Measurements from ENCODE around the gene ERBIN. TPM values are rescaled to one million over a fixed set of nuclear protein-coding genes. Genes with fewer than 3 reads are reported as not detected.

ERBIN gene
- total and polyA plus RNA-seq, 2 experiments from 2014 or later, result 15.6 to 26.4 TPM

GRCh38 chr5:66002415-66002814 is 76.0 kb downstream of the ERBIN start:
- peaks cover 24% of the 10 kb centered on the region for H3K4me1 ChIP-seq (ENCODE audit: insufficient read depth)
- Mint-ChIP-seq H3K4me3 (no peak overlapping the region), H3K4me1 (peaks cover 13% of the 10 kb centered on the region; the same call in 2 of the 3 replicates), H3K36me3 (ENCODE audit: low read depth) (peaks cover 33% of the 10 kb centered on the region), H3K27ac (no peak overlapping the region), H3K9me3 (no peaks in the 10 kb centered on the region), H3K27me3 (ENCODE audit: insufficient read depth, low read depth, poor library complexity) (no peaks in the 10 kb centered on the region)
- no peak overlapping the region for H2AFZ ChIP-seq
- H3K36me3 ChIP-seq (ENCODE audit: insufficient read depth), result no peaks in the 10 kb centered on the region
- no peaks in the 10 kb centered on the region for H3K27me3 ChIP-seq (ENCODE audit: insufficient read depth)
- TF ChIP-seq, protein P1, sequence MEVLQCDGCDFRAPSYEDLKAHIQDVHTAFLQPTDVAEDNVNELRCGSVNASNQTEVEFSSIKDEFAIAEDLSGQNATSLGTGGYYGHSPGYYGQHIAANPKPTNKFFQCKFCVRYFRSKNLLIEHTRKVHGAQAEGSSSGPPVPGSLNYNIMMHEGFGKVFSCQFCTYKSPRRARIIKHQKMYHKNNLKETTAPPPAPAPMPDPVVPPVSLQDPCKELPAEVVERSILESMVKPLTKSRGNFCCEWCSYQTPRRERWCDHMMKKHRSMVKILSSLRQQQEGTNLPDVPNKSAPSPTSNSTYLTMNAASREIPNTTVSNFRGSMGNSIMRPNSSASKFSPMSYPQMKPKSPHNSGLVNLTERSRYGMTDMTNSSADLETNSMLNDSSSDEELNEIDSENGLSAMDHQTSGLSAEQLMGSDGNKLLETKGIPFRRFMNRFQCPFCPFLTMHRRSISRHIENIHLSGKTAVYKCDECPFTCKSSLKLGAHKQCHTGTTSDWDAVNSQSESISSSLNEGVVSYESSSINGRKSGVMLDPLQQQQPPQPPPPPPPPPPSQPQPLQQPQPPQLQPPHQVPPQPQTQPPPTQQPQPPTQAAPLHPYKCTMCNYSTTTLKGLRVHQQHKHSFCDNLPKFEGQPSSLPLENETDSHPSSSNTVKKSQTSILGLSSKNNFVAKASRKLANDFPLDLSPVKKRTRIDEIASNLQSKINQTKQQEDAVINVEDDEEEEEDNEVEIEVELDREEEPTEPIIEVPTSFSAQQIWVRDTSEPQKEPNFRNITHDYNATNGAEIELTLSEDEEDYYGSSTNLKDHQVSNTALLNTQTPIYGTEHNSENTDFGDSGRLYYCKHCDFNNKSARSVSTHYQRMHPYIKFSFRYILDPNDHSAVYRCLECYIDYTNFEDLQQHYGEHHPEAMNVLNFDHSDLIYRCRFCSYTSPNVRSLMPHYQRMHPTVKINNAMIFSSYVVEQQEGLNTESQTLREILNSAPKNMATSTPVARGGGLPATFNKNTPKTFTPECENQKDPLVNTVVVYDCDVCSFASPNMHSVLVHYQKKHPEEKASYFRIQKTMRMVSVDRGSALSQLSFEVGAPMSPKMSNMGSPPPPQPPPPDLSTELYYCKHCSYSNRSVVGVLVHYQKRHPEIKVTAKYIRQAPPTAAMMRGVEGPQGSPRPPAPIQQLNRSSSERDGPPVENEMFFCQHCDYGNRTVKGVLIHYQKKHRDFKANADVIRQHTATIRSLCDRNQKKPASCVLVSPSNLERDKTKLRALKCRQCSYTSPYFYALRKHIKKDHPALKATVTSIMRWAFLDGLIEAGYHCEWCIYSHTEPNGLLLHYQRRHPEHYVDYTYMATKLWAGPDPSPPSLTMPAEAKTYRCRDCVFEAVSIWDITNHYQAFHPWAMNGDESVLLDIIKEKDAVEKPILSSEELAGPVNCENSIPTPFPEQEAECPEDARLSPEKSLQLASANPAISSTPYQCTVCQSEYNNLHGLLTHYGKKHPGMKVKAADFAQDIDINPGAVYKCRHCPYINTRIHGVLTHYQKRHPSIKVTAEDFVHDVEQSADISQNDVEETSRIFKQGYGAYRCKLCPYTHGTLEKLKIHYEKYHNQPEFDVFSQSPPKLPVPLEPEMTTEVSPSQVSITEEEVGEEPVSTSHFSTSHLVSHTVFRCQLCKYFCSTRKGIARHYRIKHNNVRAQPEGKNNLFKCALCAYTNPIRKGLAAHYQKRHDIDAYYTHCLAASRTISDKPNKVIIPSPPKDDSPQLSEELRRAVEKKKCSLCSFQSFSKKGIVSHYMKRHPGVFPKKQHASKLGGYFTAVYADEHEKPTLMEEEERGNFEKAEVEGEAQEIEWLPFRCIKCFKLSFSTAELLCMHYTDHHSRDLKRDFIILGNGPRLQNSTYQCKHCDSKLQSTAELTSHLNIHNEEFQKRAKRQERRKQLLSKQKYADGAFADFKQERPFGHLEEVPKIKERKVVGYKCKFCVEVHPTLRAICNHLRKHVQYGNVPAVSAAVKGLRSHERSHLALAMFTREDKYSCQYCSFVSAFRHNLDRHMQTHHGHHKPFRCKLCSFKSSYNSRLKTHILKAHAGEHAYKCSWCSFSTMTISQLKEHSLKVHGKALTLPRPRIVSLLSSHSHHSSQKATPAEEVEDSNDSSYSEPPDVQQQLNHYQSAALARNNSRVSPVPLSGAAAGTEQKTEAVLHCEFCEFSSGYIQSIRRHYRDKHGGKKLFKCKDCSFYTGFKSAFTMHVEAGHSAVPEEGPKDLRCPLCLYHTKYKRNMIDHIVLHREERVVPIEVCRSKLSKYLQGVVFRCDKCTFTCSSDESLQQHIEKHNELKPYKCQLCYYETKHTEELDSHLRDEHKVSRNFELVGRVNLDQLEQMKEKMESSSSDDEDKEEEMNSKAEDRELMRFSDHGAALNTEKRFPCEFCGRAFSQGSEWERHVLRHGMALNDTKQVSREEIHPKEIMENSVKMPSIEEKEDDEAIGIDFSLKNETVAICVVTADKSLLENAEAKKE (CRISPR knock-in tag; IDR thresholded peaks at IDR 0.05), result no peak
- TF ChIP-seq, protein P2, sequence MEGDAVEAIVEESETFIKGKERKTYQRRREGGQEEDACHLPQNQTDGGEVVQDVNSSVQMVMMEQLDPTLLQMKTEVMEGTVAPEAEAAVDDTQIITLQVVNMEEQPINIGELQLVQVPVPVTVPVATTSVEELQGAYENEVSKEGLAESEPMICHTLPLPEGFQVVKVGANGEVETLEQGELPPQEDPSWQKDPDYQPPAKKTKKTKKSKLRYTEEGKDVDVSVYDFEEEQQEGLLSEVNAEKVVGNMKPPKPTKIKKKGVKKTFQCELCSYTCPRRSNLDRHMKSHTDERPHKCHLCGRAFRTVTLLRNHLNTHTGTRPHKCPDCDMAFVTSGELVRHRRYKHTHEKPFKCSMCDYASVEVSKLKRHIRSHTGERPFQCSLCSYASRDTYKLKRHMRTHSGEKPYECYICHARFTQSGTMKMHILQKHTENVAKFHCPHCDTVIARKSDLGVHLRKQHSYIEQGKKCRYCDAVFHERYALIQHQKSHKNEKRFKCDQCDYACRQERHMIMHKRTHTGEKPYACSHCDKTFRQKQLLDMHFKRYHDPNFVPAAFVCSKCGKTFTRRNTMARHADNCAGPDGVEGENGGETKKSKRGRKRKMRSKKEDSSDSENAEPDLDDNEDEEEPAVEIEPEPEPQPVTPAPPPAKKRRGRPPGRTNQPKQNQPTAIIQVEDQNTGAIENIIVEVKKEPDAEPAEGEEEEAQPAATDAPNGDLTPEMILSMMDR (conservative IDR thresholded peaks at IDR 0.05; ENCODE audit: low read depth in 2 of 2), result no peak
- TF ChIP-seq CREB1 (CRISPR knock-in tag; IDR thresholded peaks at IDR 0.05; ENCODE audit: low read depth) (no peak), ZNF114 (CRISPR knock-in tag; IDR thresholded peaks at IDR 0.05) (no peak), NANOG (IDR thresholded peaks at IDR 0.05; ENCODE audit: borderline replicate concordance) (no peak), ETS1 (IDR thresholded peaks at IDR 0.05) (no peak), ZNF331 (CRISPR knock-in tag; IDR thresholded peaks at IDR 0.05; ENCODE audit: low read depth) (no peak), JUNB (IDR thresholded peaks at IDR 0.05; ENCODE audit: unreplicated experiment) (no peak), POLR2AphosphoS5 (IDR thresholded peaks at IDR 0.05; ENCODE audit: low read depth) (no peak), STAT1 (IDR thresholded peaks at IDR 0.05; ENCODE audit: unreplicated experiment) (no peak), EZH2 (IDR thresholded peaks at IDR 0.05; ENCODE audit: low read depth, unreplicated experiment) (no peak), EZH2phosphoT487 (IDR thresholded peaks at IDR 0.05; ENCODE audit: unreplicated experiment) (no peak)
- TF ChIP-seq, protein P3, sequence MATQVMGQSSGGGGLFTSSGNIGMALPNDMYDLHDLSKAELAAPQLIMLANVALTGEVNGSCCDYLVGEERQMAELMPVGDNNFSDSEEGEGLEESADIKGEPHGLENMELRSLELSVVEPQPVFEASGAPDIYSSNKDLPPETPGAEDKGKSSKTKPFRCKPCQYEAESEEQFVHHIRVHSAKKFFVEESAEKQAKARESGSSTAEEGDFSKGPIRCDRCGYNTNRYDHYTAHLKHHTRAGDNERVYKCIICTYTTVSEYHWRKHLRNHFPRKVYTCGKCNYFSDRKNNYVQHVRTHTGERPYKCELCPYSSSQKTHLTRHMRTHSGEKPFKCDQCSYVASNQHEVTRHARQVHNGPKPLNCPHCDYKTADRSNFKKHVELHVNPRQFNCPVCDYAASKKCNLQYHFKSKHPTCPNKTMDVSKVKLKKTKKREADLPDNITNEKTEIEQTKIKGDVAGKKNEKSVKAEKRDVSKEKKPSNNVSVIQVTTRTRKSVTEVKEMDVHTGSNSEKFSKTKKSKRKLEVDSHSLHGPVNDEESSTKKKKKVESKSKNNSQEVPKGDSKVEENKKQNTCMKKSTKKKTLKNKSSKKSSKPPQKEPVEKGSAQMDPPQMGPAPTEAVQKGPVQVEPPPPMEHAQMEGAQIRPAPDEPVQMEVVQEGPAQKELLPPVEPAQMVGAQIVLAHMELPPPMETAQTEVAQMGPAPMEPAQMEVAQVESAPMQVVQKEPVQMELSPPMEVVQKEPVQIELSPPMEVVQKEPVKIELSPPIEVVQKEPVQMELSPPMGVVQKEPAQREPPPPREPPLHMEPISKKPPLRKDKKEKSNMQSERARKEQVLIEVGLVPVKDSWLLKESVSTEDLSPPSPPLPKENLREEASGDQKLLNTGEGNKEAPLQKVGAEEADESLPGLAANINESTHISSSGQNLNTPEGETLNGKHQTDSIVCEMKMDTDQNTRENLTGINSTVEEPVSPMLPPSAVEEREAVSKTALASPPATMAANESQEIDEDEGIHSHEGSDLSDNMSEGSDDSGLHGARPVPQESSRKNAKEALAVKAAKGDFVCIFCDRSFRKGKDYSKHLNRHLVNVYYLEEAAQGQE (IDR thresholded peaks at IDR 0.05; ENCODE audit: unreplicated experiment), result no peak
- H3F3A ChIP-seq (replicated peaks; ENCODE audit: low read depth), result no peaks in the 10 kb centered on the region
- no peaks in the 10 kb centered on the region for H3K9me2 ChIP-seq (ENCODE audit: insufficient read depth)
- no peak overlapping the region for H3K4me3 ChIP-seq
- H3K79me2 ChIP-seq (replicated peaks; ENCODE audit: insufficient read depth), result peaks cover 69% of the 10 kb centered on the region
- H3K27ac ChIP-seq (ENCODE audit: low read depth), result no peak overlapping the region
- DNase-seq (ENCODE audit: low spot score), result no peak
- H3K4me2 ChIP-seq, result no peak overlapping the region
- 0 out of 2 replicates have a peak, but pooled peaks cover 10% of the 10 kb centered on the region for H4K20me1 ChIP-seq (replicated peaks; ENCODE audit: insufficient read depth)
- ATAC-seq, result no peak
